HG03139 (cell line): ENCODE data around the gene PAPPA2.

Source experiments
- ATAC-seq: cut with Tn5 transposase; IDR thresholded peaks from one replicate; pipeline ENCODE4 v1.9.1; 2021; ENCODE audit not compliant: unreplicated experiment

Gene PAPPA2

GRCh38 chr1:176494436-176494835 is 31.5 kb downstream of the PAPPA2 start:
- no peak for ATAC-seq

GRCh38 chr1:176499671-176500070 is 36.7 kb downstream of the PAPPA2 start:
- no peak for ATAC-seq

- ATAC-seq = no peak
Measured at GRCh38 chr1:176501599-176501998, 38.6 kb downstream of the PAPPA2 start.

- ATAC-seq = no peak
Measured at GRCh38 chr1:176504848-176505553, 42.0 kb downstream of the PAPPA2 start.

GRCh38 chr1:176512966-176513365 is 50.0 kb downstream of the PAPPA2 start:
- no peak for ATAC-seq

GRCh38 chr1:176515310-176515709 is 52.3 kb downstream of the PAPPA2 start:
- ATAC-seq = no peak

GRCh38 chr1:176517484-176517883 is 54.5 kb downstream of the PAPPA2 start:
- no peak for ATAC-seq

GRCh38 chr1:176521211-176521610 is 58.2 kb downstream of the PAPPA2 start:
- no peak for ATAC-seq

GRCh38 chr1:176522310-176522845 is 59.4 kb downstream of the PAPPA2 start:
- no peak for ATAC-seq

- no peak for ATAC-seq
Measured at GRCh38 chr1:176529395-176530090, 66.6 kb downstream of the PAPPA2 start.

- no peak for ATAC-seq
Measured at GRCh38 chr1:176531036-176531435, 68.1 kb downstream of the PAPPA2 start.

GRCh38 chr1:176531921-176532897 is 69.2 kb downstream of the PAPPA2 start:
- ATAC-seq = no peak

GRCh38 chr1:176533020-176533419 is 70.0 kb downstream of the PAPPA2 start:
- no peak for ATAC-seq

GRCh38 chr1:176536588-176536987 is 73.6 kb downstream of the PAPPA2 start:
- no peak for ATAC-seq

- ATAC-seq = no peak
Measured at GRCh38 chr1:176539018-176539417, 76.0 kb downstream of the PAPPA2 start.

- no peak for ATAC-seq
Measured at GRCh38 chr1:176540428-176540827, 77.5 kb downstream of the PAPPA2 start.

- no peak for ATAC-seq
Measured at GRCh38 chr1:176541663-176542062, 78.7 kb downstream of the PAPPA2 start.

- ATAC-seq = no peak
Measured at GRCh38 chr1:176542352-176542751, 79.4 kb downstream of the PAPPA2 start.

- no peak for ATAC-seq
Measured at GRCh38 chr1:176543360-176544129, 80.6 kb downstream of the PAPPA2 start.

GRCh38 chr1:176545034-176545639 is 82.2 kb downstream of the PAPPA2 start:
- no peak for ATAC-seq
